Superior temporal gyrus (tissue), 1 donor: ENCODE measurements around the gene EOLA2.
"Not testable (repeated sequence)": the region's sequence is repeated elsewhere in the genome, so short reads cannot be mapped to it uniquely, and the experiment has no call there.

Experiments
- DNase-seq: peaks from one replicate; pipeline ENCODE4 v3.0.0-alpha.2; 2016; ENCODE audit errors: extremely low spot score

The EOLA2 gene

GRCh38 chrX:149938427-149938880, at the start of gene EOLA2:
TSS of gene EOLA2 (minus strand) at chrX:149938491. CDS start at chrX:149933874, 4,617 bp downstream.
- peak; percentile 97 for DNase-seq

GRCh38 chrX:149987613-149988012, 49.3 kb upstream of the EOLA2 start:
- DNase-seq, result no peak

GRCh38 chrX:149984411-149984810, 46.1 kb upstream of the EOLA2 start:
- no peak for DNase-seq

- DNase-seq, result no peak
These were observed 44.0 kb upstream of the EOLA2 start for GRCh38 chrX:149982310-149982709.

- DNase-seq, result no peak
These were observed 40.9 kb upstream of the EOLA2 start for GRCh38 chrX:149979126-149979644.

- DNase-seq, result peak; percentile 79
These were observed 24.8 kb upstream of the EOLA2 start for GRCh38 chrX:149962859-149963757.

- no peak for DNase-seq
These were observed 23.7 kb upstream of the EOLA2 start for GRCh38 chrX:149962010-149962409.

GRCh38 chrX:149961572-149961971, 23.3 kb upstream of the EOLA2 start:
- no peak for DNase-seq

- peak; percentile 34 for DNase-seq
These were observed 12.4 kb upstream of the EOLA2 start for GRCh38 chrX:149950681-149951080.

GRCh38 chrX:149949743-149950436, 11.6 kb upstream of the EOLA2 start:
- DNase-seq, result no peak

- no peak for DNase-seq
These were observed 9.7 kb upstream of the EOLA2 start for GRCh38 chrX:149948016-149948415.

- not testable (repeated sequence) for DNase-seq
These were observed 8.6 kb upstream of the EOLA2 start for GRCh38 chrX:149946932-149947331.

GRCh38 chrX:149945820-149946219, 7.5 kb upstream of the EOLA2 start:
- not testable (repeated sequence) for DNase-seq

GRCh38 chrX:149945087-149945670, 6.9 kb upstream of the EOLA2 start:
- DNase-seq, result not testable (repeated sequence)

- not testable (repeated sequence) for DNase-seq
These were observed 2.4 kb upstream of the EOLA2 start for GRCh38 chrX:149940674-149941024.

GRCh38 chrX:149939905-149940673, 1.8 kb upstream of the EOLA2 start:
- peak; percentile 83 for DNase-seq

GRCh38 chrX:149939655-149939904, 1.3 kb upstream of the EOLA2 start:
- no peak for DNase-seq

- DNase-seq, result peak; percentile 69
These were observed 777 bp upstream of the EOLA2 start for GRCh38 chrX:149938881-149939654.

- DNase-seq, result no peak
These were observed 342 bp downstream of the EOLA2 start for GRCh38 chrX:149937871-149938426.

- not testable (repeated sequence) for DNase-seq
These were observed 963 bp downstream of the EOLA2 start for GRCh38 chrX:149937328-149937727.

- DNase-seq, result not testable (repeated sequence)
These were observed 4.7 kb downstream of the EOLA2 start for GRCh38 chrX:149933547-149933946.
